Endothelial cell of umbilical vein (primary cell): Measurements from ENCODE around the gene RANBP1.

Experiments
- CTCF ChIP-seq, 2 donors: IDR thresholded peaks; 1 replicate in 1 of 2; 2 replicates in 1 of 2; pipeline ENCODE4 v1.5.1; 2011; ENCODE audit warnings: low read length in 2 of 2, mild to moderate bottlenecking in 2 of 2, moderate library complexity in 2 of 2, control low read depth in 1 of 2, inconsistent platforms in 1 of 2, low read depth in 1 of 2; ENCODE audit not compliant: insufficient read depth in 1 of 2; ENCODE audit errors: extremely low read depth in 1 of 2
- FOS ChIP-seq: IDR thresholded peaks from 2 replicates; pipeline ENCODE4 v1.6.1; 2011; ENCODE audit warnings: mild to moderate bottlenecking, low read length, moderate library complexity, borderline replicate concordance; ENCODE audit not compliant: insufficient read depth
- MAX ChIP-seq: IDR thresholded peaks from 2 replicates; pipeline ENCODE4 v1.6.1; 2011; ENCODE audit not compliant: insufficient read depth, insufficient read length
- POLR2A ChIP-seq: IDR thresholded peaks from 2 replicates; pipeline ENCODE4 v1.6.1; 2012; ENCODE audit warnings: low read depth, mild to moderate bottlenecking, control low read depth, low read length

- no peak for TF ChIP-seq CTCF (IDR thresholded peaks at IDR 0.05; ENCODE audit: extremely low read depth in 1 of 2, insufficient read depth in 1 of 2, low read depth in 1 of 2, low read length in 2 of 2)
- TF ChIP-seq MAX: no peak
- TF ChIP-seq POLR2A: no peak
- TF ChIP-seq FOS: no peak
These were observed 59.1 kb downstream of the RANBP1 start for GRCh38 chr22:20174785-20175596.
